Sciatic nerve (tissue), 2 donors: ENCODE data around the gene SATB1. TPM values are rescaled to one million over a fixed set of nuclear protein-coding genes. Genes with fewer than 3 reads are reported as not detected.
A peak's percentile ranks its signal among the peaks of the same experiment; 100 is the strongest.

Source experiments
- ATAC-seq: fragments of 200-7000 bp; cut with Tn5 transposase; one replicate; pipeline ENCODE4 v1.9.1; 2020; ENCODE audit warnings: mild to moderate bottlenecking, moderate library complexity
- DNase-seq: peaks from one replicate; pipeline ENCODE4 v3.0.0-alpha.2; 2020; ENCODE audit warnings: low spot score
- intact Hi-C: fragments of 100-400 bp; cut with DNase I; formaldehyde crosslinking; loops from one replicate; pipeline ENCODE4 v1.14.2; 2022
- total RNA-seq: library from RNA; stranded (reverse); fragmentation: NEBNext Ultra II Directional; extraction: Animal tissue kit (Norgen Biotek cat#: 25700); gene quantifications from one replicate; pipeline ENCODE4 v1.2.1, GENCODE V29; 2021
- donor health status: DM: no; HTN: no; CAD: no.
- donor health status: DM: no; HTN: no; CAD: no.

The SATB1 gene
- total RNA-seq, 1 donor from 2014 or later = 52.2 TPM

DNA sequence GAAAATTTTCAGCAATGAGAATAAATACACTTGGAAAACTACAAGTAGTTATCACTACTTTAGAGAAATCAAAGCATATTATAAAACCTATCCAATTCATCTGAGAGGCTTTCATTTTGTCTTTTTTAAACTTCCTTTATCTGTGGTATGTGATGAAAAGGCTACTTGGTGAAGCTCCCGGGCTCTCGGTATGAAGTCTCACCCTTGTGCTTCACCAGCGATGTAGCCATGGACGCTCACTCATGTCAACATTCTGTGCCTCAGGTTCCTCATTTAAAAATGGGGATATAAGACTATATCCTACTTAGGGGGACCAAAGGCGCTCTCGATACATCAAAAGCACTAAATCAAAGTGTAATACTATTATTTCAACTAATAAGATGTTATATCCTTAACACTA lies 14.9 kb downstream of the SATB1 start:
- ATAC-seq (no peak), DNase-seq (no peak)
- intact Hi-C loops = no loop called here

DNA sequence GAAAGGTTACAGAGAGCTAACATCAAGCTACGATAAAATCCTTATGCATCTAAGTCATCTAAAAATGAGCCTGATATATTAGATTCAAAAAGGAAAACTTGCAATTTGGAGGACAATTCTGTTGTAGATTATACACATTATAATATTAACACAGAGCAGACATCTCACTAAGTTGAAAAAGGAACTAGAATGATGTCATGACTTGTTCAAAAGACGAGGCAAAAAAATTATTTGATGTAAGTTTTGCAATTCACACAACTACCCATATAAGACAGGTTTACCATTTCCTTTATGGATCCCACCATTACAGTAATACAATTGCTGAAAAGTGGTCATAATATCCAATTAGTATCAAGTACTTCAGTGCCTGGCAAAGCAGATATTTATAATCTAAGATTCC lies 15.9 kb downstream of the SATB1 start:
- intact Hi-C loops = no loop called here
- no peak for ATAC-seq
- DNase-seq = no peak

DNA sequence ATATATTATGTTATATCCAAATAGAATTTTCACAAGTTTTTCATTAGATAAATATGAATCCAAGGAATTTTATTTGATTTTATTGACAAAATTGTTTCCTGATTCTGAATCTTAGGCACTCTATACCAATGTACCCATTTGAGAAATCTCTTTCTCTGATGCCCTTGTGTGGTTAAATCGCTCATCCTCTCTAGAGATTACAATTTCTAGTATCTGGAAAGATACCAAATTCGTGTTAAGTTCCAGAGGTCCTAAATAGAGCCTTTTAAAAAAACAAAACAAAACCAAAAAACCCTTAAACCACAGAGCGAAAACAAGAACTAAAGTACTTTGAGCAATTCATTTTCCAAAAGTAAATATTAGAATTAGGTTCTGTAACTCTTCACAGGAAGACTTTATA lies 20.0 kb downstream of the SATB1 start:
- no peak for ATAC-seq
- intact Hi-C loops = no loop called here
- no peak for DNase-seq

- DNase-seq (no peak), ATAC-seq (no peak)
- intact Hi-C loops = no loop called here
These were observed 22.1 kb downstream of the SATB1 start for GRCh38 chr3:18403061-18403460.

GRCh38 chr3:18402239-18402799 lies 22.8 kb downstream of the SATB1 start:
- intact Hi-C loops = no loop called here
- DNase-seq (no peak), ATAC-seq (no peak)

DNA sequence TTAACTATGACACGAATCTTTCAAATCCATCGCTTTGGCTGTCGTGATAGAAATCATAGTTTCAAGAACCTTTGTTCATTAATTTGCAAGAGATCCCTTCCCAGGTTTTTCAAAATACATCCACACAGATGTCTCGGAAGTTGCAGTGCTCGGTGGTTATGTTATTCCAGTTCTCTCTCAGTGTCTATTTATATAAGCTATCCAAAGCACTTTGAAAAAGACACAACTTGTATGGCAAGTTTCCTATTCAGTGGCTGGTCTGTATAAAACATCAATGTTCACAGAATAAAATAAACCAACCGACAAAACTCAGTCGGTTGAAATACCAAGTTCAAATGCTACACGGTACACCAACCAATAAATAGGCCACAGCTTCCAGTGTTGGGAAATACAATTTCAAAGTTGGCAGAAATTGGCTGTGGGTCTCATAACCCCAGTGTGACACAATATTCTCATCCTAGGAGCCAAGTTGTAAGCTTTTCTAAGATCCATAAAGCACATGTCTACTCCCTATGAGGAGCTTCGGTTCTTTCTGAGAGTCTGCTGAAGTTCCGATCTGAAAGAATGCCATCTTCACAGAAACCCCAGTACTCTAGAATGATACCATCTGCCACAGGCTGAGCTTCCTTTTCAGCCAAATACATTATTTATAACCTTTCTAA lies 23.7 kb downstream of the SATB1 start:
- DNase-seq (no peak), ATAC-seq (peak; percentile 32)
- intact Hi-C loops = no loop called here

DNA sequence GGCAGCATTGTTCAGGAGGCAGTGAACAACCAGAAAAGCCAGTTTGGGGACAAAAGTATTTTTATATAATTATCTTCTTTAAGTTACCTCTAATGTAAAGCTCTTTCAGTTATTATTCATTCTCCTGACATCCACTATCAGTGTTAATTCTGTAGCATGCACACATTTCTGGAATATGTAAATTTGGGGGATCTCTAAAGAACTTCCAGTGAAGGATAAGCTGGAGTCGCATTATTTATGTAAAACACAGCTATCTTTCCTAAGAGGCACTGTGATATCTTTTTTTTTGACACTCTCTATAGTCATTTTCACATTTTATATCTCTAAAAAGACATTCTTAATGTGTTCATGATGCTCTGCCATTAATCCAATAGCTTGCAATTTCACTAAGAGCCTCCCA lies 26.7 kb downstream of the SATB1 start:
- intact Hi-C loops = no loop called here
- ATAC-seq = no peak

GRCh38 chr3:18396428-18396827 lies 28.7 kb downstream of the SATB1 start:
- ATAC-seq = no peak
- intact Hi-C loops = no loop called here
- DNase-seq = no peak

More for the DNA sequence above, 26.7 kb downstream of the SATB1 start:
- no peak for DNase-seq

DNA sequence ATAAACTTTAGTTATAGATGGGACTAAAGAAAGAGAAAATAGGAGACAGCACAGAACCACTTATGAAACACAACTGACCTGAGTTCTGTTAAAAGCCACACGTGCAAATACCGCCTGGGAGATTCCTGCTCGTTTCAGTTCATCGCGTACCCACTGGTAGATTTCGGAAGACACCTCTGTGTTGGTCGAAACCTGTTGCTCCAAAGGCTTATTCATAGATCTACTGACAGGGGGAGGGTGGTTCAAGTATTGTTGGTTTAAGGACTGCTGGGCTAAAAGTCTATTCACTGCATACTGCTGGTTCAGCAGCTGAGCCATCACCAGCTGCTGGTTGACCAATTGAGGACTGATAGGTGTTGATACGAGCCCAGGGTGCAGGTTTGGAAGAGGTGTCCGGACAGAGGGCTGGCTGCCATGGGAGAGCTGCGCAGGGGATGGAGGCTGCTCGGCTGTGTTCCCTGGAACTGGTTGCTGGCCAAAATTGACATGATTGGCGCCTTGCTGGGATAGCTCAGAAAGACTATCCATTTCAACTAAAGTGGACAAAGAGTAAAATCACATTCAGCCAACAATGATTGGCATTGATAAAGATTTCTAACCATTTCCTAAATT lies 30.6 kb downstream of the SATB1 start:
- ATAC-seq (no peak), DNase-seq (no peak)
- intact Hi-C loops = no loop called here

- intact Hi-C loops = no loop called here
- ATAC-seq (no peak), DNase-seq (no peak)
These were observed 31.2 kb downstream of the SATB1 start for GRCh38 chr3:18393906-18394305.

DNA sequence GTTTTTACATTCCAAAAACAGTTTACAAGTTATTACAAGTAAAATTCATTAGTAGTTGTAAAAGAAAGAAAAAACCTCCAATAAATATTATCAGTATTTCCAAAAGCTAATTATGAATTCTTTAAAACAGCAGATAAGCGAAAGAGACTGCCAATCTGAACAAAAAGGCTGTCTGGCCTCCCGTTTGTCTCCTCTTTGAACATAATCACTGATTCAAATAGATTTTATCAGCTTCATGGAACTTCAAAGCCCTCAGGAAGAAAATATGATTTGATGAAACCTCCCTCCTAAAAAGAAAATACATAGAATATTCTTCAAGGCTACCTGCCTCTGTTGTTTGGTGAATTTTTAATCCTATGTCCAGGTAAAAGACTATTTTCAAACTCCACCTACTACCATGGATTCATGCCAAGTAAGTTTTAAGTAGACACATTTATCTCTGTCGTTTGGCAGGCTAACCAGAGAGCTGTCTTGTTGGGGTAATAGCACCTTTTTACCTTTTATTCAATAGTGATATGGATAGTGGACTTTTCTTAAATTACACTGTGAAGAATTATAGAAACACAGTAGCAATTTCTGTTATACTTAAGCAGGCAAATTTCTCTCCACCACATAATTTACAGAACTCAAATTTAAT lies 35.0 kb downstream of the SATB1 start:
- no peak for DNase-seq
- intact Hi-C loops = no loop called here
- ATAC-seq = no peak

DNA sequence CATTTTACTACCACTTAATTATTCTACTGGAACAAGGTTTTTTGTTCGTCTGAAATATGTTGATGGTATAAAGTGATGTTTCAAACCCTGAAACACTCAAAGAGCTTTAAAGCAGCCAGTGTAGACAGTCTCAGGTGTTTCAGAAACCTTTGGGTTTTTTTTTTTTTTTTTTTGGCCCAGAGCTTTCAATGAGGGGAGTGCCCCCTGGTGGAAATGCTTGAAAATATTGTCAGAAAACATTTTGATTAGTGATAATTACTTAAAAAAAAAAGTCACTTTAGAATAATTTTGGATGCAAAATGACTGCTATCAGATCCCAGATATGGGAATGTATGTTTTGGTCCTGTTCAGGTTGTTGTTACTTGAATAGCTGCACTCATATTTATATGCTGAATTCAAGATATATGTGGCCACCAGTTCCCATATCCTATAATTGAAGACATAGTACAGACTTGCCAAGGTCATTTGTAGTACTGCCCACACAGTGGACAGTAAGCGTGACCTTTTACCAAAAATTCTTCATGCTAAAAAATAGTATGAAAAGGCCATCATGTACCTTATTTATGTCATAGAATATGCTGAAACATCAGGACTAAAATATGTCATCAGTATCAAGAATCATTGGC lies 35.9 kb downstream of the SATB1 start:
- intact Hi-C loops = no loop called here
- DNase-seq = no peak
- no peak for ATAC-seq

DNA sequence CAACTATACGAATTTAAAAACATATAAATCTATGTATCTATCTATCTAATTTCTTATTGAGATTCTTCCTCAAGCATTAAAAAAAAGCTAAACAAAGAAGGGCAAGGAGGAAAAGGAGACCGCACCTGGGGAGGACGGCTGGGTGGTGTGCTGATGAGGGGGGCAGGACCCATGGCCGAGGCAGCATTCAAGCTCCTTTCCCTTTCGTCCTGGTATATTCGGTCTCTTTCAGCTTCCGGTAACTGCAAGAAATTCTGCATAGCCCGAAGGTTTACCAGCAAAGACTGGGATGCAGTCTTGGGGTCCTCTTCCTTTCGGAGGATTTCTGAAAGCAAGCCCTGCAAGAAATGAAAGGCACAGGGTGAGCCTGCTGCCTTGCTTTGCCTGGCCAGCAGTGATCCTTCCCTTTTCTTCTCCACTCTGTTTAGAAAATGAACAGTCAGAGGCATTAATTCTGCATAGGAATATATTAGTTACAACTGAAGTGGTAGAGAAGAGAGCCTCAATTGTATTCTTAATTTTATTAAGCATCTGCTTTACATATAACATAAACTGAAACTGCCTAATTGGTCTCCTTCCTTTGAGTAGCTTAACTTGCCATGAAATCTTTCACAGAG lies 38.8 kb downstream of the SATB1 start:
- ATAC-seq (no peak), DNase-seq (no peak)
- intact Hi-C loops = no loop called here

- ATAC-seq = no peak
- DNase-seq = no peak
- intact Hi-C loops = no loop called here
These were observed 39.4 kb downstream of the SATB1 start for GRCh38 chr3:18385706-18386105.

GRCh38 chr3:18382760-18383369 lies 42.3 kb downstream of the SATB1 start:
- no peak for ATAC-seq
- intact Hi-C loops = no loop called here

DNA sequence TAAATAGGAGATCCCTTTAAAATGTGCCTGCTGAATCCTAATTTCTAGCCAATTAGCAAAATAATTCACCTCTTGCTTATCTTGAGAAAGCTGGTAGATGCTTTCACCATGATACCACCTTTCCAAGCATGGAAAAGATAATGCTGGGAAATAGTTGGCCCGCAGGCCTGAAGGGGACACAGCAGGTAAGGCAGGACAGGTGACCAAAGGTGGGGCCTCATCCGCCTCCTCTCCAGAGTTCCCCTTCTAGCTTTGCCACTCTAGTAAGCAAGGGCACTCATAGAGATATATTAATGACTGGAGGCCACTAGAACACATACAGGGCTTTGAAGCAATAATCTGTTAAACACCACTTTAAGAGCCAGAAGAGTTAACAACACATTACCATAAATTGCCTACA lies 45.5 kb downstream of the SATB1 start:
- intact Hi-C loops = no loop called here

More at GRCh38 chr3:18382760-18383369, 42.3 kb downstream of the SATB1 start:
- no peak for DNase-seq

GRCh38 chr3:18378218-18378617 lies 46.9 kb downstream of the SATB1 start:
- no peak for DNase-seq
- no peak for ATAC-seq
- intact Hi-C loops = no loop called here

More for the DNA sequence above, 45.5 kb downstream of the SATB1 start:
- DNase-seq (no peak), ATAC-seq (no peak)

GRCh38 chr3:18376682-18377081 lies 48.5 kb downstream of the SATB1 start:
- ATAC-seq (no peak), DNase-seq (no peak)
- intact Hi-C loops = no loop called here

GRCh38 chr3:18372786-18373405 lies 52.2 kb downstream of the SATB1 start:
- intact Hi-C loops = no loop called here
- no peak for DNase-seq
- no peak for ATAC-seq
